Hippocampal formation (tissue), 2 donors: ENCODE data around the gene KLHL26.
"Not testable (repeated sequence)": the region's sequence is repeated elsewhere in the genome, so short reads cannot be mapped to it uniquely, and the experiment has no call there.

Experiments used
- DNase-seq, 2 donors: peaks; one replicate each; lab custom pipeline; 2025; lab: John Stamatoyannopoulos, UW

Gene KLHL26

GRCh38 chr19:18636969-18637629 is at the start of gene KLHL26:
KLHL26 (plus strand) TSS chr19:18637028; CDS start chr19:18637055, 27 bp downstream.
- no peak for DNase-seq

GRCh38 chr19:18587561-18587960 is 49.3 kb upstream of the KLHL26 start:
- no peak for DNase-seq

DNA sequence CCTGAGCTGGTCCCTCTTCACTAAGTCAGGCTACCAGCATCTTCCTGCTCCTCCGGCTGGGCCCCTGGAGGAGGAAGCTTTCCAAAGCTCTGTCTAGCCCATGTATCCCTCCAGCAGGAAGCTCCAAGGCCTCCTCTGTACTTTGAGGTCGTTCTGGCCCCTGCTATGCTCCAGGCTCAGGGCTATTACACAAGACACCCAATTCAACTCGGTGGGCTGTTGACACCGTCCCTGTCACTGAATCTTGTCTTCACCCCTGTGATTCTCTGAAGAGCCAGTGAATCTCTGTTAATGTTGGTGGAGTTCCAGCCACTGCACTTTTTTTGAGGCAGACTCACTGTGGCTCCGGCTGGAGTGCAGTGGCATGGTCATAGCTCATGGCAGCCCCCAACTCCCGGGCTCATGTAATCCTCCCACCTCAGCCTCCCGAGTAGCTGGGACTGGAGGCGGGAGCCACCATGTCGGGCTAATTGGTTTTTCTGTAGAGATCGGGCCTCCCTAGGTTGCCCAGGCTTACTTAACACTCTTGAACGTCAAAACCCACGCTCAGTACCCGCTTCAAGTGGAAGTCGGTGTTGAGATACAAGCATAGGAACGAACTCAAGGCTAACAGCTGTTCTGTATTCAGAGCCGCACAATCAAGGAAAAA is 48.7 kb upstream of the KLHL26 start:
- DNase-seq, result no peak

- peak; percentile 60 to 79 for DNase-seq
These were observed 48.0 kb upstream of the KLHL26 start, which contains the start of gene REX1BD for GRCh38 chr19:18588611-18589379. REX1BD (plus strand) TSS chr19:18588798; CDS start chr19:18588802, 4 bp downstream.

DNA sequence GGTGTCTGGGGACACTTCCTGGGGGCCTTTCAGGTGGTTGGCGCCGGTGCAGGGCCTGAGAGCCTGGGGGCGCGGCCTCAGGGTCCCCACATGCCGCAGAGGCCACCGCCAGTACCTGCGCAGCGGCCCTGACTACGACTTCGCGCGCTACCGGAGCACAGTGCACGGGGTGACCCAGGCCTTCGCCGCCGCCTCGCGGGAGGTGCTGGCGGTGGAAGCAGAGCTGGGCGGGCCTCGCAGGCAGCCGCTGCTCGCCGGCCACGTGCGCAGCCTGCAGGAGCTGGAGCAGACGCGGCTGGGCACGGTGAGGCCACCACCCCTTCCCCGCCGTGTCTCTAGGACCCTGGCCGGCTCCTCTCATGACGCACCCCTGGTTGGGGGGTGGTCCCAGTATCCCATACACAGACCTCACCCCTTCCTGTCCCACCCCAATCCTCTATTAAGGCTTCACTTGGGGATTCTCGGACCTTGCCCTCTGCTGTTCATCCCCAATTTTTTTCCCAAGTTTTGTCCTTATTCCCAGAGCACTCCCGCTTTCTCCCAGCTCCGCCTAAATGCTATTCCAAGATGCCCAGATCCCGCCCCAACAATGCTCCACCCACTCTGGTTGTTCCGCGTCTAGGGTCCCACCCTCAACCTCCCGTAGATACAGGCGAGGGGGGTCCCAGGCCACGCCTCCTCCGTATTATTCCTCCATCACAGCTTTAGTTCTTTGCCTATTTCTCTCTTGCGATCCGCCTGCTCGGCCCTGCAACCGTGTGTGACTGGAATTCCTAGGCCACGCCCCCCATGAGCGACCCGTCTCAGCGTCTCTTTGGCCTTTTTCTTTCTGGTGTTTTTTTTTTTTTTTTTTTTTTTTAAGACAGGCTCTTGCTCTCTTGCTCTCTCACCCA is 47.2 kb upstream of the KLHL26 start:
- peak in 1 of 2 donors; percentile 61 for DNase-seq

GRCh38 chr19:18590273-18591272 is 46.3 kb upstream of the KLHL26 start:
- peak; percentile 77 to 80 for DNase-seq

DNA sequence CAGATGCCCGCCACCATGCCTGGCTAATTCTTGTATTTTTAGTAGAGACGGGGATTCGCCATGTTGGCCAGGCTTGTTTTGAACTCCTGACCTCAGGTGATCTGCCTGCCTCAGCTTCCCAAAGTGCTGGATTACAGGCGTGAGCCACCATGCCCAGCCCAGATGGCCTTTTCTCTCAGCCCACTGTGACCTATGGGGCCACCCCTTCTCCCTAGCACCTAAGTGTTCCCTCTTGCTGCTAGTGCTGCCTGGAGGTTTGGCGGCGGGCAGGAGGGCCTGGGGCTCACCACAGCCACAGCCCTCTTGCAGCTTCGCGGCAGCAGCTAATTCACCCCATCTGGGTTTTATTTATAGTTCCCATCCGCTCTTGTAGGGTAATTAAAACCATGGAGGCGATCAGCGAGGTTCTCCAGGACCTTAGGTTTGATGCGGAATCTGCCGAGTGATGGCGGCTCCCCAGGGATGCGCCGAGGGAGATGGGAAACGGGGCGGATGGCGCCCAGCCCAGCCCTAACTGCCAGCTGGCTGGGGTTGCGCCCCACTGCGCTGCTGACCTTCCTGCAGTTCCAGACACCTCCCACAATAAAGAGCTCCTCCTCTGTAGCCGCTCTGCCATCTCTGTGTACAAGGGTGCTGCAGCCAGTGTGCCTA is 45.0 kb upstream of the KLHL26 start:
- no peak for DNase-seq

DNA sequence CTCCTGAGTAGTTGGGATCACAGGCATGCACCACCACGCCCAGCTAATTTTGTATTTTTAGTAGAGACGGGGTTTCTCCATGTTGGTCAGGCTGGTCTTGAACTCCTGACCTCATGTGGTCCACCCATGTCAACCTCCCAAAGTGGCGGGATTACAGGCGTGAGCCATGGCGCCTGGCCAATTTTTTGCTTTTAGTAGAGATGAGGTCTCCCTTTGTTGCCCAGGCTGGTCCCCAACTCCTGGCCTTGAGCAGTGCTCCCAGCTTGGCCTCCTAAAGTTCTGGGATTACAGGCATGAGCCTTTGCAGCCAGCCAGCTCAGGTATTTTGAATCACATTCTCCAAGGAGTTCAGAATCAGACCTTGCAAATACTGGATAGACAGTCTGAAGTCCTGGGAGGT is 44.1 kb upstream of the KLHL26 start:
- DNase-seq, result not testable (repeated sequence)

DNA sequence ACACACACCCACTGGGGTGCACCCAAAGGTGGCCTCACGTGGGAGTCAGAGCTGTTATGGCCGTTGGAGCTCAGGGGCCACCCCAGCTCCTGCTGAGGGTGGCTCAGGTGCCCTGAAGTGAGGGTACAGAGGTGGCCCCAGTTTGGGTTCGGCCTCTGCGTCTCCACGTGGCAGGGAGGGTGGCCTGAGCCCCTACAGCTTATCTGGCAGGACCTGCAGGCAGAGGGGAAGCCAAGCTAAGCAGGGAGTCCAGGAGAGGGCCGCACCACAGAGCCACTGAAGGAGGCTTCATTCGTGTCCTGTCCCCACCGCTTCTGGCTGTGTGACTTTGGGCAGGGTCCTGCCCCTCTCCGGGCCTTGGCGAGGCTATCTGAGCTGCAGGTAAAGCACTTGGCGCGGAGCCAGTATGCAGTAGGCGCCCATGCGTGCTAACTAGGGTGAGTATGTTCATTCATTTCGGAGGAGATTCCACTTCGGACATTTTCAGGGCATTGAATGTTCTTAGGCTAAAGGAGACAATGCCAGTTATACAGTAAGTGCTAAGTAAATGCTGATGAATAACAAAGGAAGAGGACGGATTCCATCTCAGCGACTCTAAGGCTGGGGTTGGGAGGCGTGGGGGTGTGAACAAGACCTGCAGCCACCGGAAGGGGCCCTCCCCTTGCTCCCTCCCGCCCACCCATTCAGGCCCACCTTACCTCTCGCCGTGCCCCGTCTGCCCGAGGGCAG is 43.3 kb upstream of the KLHL26 start:
- no peak for DNase-seq

- peak in 1 of 2 donors; percentile 24 for DNase-seq
These were observed 42.6 kb upstream of the KLHL26 start for GRCh38 chr19:18594096-18594823.

DNA sequence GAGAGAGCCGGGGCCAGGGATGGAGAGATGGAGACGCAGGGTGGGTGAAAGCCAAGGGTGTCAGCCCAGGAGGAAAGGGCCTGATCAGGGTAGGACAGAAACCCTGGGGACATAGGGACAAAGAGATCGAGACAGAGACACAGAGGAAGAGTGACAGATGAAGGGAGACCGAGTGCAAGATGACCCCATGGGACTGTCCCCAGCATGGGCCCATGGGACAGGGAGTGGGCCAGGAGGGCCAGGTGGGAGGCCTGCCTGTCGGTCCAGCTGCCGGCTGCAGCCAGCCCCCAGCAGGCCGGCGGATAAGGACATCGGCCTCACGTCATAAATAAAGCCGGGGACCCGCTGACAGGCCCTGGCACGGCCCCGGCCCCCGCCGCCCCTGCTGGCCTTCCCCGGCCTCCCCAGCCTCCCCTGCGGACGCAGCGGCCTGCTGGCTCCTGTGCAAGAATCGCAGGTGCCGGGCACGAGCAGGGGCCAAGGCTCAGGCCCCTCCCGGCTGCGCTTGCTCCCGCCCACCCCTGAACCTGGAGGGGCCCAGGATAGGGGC is 41.9 kb upstream of the KLHL26 start:
- DNase-seq, result no peak

DNA sequence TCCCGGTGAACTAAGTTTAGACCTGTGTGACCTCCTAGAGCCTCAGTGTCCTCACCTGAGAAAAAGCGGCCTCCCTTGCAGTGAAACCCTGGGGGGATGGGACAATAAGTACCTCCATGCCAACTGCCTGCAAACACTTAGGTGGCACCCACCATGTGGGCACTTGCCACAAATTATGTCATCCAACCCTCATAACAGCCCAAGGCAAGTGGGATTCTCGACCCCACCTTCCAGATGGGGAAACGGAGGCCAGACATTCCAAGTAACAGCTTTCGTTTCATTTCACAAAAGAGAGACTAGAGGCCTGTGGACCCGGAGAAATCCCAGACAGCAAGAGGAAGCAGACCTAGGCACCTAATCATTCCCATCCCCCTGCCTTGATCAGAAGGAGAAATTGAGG is 41.4 kb upstream of the KLHL26 start:
- no peak for DNase-seq

GRCh38 chr19:18596752-18597157 is 40.1 kb upstream of the KLHL26 start:
- DNase-seq, result no peak

DNA sequence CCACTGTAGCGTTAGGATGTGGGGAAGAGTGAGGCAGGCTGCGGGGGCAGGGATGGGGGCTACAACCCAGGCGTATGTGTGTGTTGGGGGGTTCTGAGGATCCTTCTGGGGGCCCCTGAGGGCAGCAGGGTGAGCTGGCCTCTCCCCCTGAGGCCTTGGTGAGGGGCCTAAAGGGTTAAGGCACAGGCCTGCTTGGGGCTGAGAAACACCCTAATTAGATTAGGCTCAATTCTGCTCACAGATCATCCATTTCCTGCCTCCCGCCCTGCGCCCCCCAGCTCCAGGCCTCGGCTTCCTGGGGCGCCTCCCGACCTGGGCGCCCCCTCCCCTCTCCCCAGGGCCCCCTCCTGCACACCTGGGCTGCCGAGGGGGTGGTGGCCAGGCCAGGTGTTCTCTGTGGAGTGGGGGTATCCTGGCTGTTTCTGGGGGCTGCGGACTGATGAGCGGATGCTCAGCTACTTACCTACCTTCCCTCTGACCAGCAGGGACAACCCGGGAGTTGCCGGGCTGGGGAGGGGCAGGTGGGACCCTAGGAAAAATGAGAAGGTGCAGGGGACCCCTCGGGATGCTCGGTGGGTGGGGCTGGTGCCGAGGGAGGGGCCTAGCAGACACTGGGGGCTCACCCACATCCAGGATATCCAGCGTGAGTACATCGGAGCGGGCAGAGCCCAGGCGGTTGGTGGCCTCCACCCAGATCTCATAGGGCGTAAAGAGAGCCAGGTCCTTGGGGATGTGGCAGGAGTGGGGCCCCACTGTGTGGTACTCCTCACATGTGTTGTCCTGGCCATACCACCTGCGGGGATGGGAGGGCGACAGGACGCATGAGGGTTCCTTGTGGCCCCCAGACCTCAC is 38.8 kb upstream of the KLHL26 start:
- DNase-seq, result no peak

DNA sequence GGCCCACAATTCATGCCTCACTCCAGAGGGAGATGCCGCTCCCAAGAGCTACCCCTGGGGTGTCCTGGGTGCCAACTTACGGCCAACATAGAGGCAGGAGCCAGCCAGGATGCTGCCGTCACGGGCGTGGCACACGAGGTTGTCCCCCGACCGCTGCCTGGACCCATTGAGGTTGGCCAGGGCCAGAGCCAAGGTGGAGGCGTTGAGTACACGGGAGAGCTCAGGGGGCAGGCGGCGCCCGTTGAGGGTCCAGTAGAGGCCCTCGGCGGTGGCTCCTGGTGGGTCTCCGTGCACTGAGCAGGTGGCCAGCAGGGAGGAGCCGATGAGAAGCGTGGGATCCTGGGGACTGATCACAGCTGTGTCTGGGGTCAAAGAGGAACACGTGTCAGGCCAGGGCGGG is 37.3 kb upstream of the KLHL26 start:
- DNase-seq, result no peak

- DNase-seq, result not testable (repeated sequence)
These were observed 36.0 kb upstream of the KLHL26 start for GRCh38 chr19:18600692-18601397.

- no peak for DNase-seq
These were observed 35.0 kb upstream of the KLHL26 start for GRCh38 chr19:18601875-18602274.
